Mesothelial cell of epicardium (in vitro differentiated cells): ENCODE results near the gene HYDIN. TPM values are rescaled to one million over a fixed set of nuclear protein-coding genes. Genes with fewer than 3 reads are reported as not detected.
"Not testable (repeated sequence)": the region's sequence is repeated elsewhere in the genome, so short reads cannot be mapped to it uniquely, and the experiment has no call there.

Experiments used
- DNase-seq, 2 experiments: peaks; one replicate each; pipeline ENCODE4 v3.0.0; 2021; ENCODE audit warnings: low spot score in 2 of 2; ENCODE audit not compliant: unreplicated experiment in 2 of 2
- H3K27ac Mint-ChIP-seq: 2 replicates; pipeline ENCODE4 v1.8.0; 2021; ENCODE audit warnings: mixed read lengths
- H3K27me3 Mint-ChIP-seq: 2 replicates; pipeline ENCODE4 v1.8.0; 2021; ENCODE audit warnings: low read depth, mixed read lengths
- H3K36me3 Mint-ChIP-seq: 2 replicates; pipeline ENCODE4 v1.8.0; 2021; ENCODE audit warnings: mixed read lengths
- H3K4me1 Mint-ChIP-seq: 2 replicates; pipeline ENCODE4 v1.8.0; 2021; ENCODE audit warnings: mixed read lengths
- H3K4me3 Mint-ChIP-seq: 2 replicates; pipeline ENCODE4 v1.8.0; 2021; ENCODE audit warnings: mild to moderate bottlenecking, moderate library complexity, mixed read lengths
- H3K9me3 Mint-ChIP-seq: 2 replicates; pipeline ENCODE4 v1.8.0; 2021; ENCODE audit warnings: mixed read lengths
- total RNA-seq: library from RNA; stranded (reverse); gene quantifications from 3 replicates; pipeline ENCODE4 v1.2.1, GENCODE V29; 2021

HYDIN gene
- total RNA-seq, 1 donor from 2014 or later = 0.72 TPM

DNA sequence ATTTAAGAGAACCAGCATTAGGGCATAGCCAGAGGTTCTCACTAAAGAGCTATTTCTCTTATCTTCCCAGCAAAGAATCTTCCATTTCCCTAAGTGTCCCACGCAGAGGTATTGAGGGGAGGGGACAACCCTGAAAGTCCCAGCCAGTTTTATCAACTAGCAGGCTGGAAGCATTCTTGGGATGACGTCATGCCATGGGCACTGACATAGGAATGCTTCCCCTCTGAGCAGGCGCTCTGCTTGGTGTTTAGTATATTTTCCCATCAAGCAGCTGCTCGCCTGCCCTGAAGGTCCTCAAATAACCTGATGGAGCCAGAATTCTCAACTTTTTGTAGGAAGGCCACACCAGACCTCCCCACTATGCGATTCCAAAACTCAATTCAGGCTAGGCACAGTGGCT is 276.7 kb downstream of the HYDIN start:
- not testable (repeated sequence) for H3K4me1 Mint-ChIP-seq, H3K27me3 Mint-ChIP-seq, H3K9me3 Mint-ChIP-seq, H3K36me3 Mint-ChIP-seq, H3K27ac Mint-ChIP-seq, DNase-seq, H3K4me3 Mint-ChIP-seq

DNA sequence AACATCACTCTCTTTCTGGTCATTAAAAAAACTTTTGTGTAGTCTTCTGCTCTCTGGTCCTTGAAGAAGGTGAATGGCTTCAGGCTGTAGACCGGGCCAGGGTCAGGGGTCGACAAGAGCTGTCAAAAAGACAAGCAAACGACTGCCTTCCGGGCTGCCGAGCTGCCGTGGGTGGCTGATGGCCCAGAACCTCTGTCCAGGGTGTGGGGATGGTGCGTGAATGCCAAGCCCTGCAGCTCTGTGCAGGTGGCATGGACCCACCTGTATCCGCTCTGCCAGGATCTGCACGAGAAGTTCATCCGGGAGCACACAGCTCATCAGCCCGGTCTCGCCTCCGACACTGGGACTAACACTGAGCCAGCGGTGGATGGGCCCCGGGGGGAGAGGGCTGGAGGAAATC is 287.0 kb downstream of the HYDIN start:
- H3K9me3 Mint-ChIP-seq, DNase-seq, H3K4me3 Mint-ChIP-seq, H3K4me1 Mint-ChIP-seq, H3K27me3 Mint-ChIP-seq, H3K36me3 Mint-ChIP-seq, H3K27ac Mint-ChIP-seq: not testable (repeated sequence)

DNA sequence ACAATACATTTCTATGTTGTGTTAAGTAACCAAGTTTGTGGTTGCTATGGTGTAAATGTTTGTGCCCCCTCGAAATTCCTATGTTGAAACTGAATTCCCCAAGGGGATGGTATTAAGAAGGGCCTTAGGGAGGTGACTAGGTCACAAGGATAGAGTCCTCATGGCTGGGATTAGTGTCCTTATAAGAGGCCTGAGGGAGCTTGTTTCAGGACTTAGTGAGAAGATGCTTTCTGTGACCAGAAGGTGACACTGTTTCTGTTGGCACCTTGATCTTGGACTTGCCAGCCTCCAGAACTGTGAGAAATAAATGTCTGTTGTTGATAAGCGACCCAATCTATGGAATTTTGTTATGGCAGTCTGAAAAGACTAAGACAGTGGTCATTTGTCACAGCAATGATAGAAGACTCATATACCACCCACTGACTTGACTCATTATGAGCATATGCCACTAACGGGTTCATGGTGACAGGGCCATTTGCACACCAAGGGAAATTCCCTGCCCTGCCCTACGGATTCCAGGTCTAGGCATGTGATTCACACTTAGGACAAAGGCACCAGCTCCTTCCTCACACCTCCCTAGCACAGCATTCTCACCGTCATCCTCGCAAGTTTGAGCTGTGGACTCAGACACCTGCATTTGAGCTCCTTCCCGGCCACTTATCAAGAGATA is 290.7 kb downstream of the HYDIN start:
- not testable (repeated sequence) for H3K27ac Mint-ChIP-seq, H3K9me3 Mint-ChIP-seq, H3K36me3 Mint-ChIP-seq, H3K4me1 Mint-ChIP-seq, H3K4me3 Mint-ChIP-seq, H3K27me3 Mint-ChIP-seq, DNase-seq

DNA sequence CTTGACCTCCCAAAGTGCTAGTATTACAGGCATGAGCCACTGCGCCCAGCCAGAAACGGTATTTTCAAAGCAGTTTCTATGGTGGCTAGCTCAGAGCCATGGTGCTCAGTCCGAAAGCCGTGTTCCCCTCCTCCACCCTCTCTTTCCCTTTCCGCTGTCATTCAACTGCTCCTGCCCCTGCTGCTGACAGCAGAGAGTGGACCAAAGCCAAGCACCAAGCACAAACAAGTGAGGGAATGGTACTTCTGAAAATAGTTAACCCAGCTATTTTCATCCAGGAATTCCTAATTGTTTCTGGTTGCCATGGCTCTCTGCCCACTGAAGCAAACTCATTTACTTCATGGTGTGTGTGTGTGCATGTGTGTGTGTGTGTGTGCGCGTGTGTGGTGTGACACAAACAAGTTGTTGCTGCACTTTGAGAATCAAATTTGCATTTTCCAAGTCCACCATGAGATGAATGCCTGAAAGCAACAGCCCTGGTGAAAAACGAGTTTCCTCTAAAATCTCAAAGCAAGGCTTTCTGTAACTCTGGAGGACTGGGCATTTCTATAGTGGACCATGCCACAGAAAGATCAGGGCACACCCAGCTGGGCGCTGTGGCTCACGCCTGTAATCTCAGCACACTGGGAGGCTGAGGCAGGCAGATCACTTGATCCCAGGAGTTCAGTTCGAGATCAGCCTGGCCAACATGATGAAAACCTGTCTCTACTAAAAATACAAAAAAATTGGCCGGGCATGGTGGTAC is 293.6 kb downstream of the HYDIN start:
- H3K27ac Mint-ChIP-seq, H3K4me3 Mint-ChIP-seq, H3K4me1 Mint-ChIP-seq, DNase-seq, H3K9me3 Mint-ChIP-seq, H3K36me3 Mint-ChIP-seq: not testable (repeated sequence)
- peaks cover 14% of the 10 kb centered on the region for H3K27me3 Mint-ChIP-seq

DNA sequence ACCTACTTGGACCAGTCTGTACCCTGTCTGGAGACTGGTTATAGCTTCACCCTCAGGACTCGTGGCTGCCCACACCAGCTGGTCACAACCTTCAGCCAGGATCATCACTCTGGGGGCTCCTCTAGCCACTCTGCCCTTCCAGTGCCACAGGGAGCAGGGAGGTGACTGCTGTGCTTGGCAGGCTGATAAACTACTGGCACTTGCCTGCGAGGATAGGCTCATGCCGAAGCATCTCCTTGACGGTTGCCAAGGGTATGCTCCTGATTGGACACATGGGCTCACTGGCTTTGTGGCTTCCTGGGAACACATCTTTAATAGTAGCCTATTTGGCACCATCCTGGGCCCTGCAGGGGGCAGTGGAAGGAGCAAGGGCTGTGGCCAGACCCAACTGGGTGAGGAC is 295.2 kb downstream of the HYDIN start:
- not testable (repeated sequence) for H3K27ac Mint-ChIP-seq, H3K9me3 Mint-ChIP-seq, DNase-seq

DNA sequence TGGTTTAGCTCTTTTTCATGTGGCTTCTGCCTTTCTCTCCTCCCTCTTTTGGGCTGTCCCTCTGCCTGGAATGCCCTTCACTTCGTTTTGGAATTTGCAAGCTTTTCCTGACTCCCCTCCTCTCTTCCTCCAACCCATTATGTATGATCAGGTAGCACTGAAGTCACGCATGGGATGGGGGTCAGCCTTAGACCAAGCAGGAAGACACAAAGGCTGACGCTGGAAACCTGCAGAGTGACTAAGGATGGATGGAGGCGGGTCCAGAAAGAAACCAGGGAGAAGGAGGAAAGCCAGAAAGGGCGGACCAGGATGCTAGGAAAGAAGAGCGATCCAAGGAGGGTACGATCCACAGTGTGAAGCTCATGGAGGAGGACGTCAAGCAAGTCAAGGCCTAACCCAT is 296.8 kb downstream of the HYDIN start:
- not testable (repeated sequence) for H3K9me3 Mint-ChIP-seq, H3K36me3 Mint-ChIP-seq, H3K4me3 Mint-ChIP-seq, DNase-seq, H3K27ac Mint-ChIP-seq, H3K4me1 Mint-ChIP-seq
- peaks cover 11% of the 10 kb centered on the region for H3K27me3 Mint-ChIP-seq

More for the DNA sequence above, 295.2 kb downstream of the HYDIN start:
- peaks cover 13% of the 10 kb centered on the region for H3K27me3 Mint-ChIP-seq
- not testable (repeated sequence) for H3K36me3 Mint-ChIP-seq, H3K4me3 Mint-ChIP-seq, H3K4me1 Mint-ChIP-seq

DNA sequence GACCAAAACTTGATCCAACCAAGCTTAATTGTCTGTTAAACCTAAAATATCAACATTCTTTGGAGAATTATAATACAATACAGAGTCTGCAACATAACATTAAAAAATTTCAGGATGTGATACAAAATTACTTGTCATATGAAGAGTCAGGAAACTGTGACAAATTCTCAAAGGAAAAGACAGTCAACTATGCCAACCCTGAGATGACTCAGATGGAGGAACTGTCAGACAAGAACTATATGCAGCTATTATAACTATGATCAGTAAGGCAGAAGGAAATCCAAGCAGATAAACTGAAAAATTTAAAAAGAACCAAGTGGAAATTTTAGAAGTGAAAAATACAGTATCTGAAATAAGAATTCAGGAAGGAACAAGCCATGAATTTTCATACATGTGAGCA is 299.8 kb downstream of the HYDIN start:
- H3K27me3 Mint-ChIP-seq, H3K9me3 Mint-ChIP-seq, H3K27ac Mint-ChIP-seq, H3K4me1 Mint-ChIP-seq, H3K4me3 Mint-ChIP-seq, H3K36me3 Mint-ChIP-seq, DNase-seq: not testable (repeated sequence)

DNA sequence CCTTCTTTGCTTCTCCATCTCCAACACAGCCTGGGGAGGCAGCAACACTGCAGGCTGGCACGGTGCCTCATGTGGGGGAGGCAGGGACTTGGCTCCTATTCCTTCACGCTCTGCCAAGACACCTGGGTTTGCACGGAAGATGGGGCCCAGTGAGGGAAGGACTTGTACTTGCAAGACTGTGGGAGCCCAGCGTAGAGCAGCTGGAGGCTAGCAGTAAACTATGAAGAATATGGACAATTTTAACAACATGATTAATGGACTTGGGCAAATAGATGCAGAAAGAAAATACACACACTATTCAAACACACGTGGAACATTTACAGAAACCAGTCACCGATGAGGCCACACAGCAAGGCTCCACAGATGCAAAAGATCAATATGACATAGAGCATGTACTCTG is 308.4 kb downstream of the HYDIN start:
- not testable (repeated sequence) for H3K27ac Mint-ChIP-seq, H3K36me3 Mint-ChIP-seq, DNase-seq, H3K4me3 Mint-ChIP-seq, H3K9me3 Mint-ChIP-seq, H3K4me1 Mint-ChIP-seq
- peaks cover 11% of the 10 kb centered on the region for H3K27me3 Mint-ChIP-seq

DNA sequence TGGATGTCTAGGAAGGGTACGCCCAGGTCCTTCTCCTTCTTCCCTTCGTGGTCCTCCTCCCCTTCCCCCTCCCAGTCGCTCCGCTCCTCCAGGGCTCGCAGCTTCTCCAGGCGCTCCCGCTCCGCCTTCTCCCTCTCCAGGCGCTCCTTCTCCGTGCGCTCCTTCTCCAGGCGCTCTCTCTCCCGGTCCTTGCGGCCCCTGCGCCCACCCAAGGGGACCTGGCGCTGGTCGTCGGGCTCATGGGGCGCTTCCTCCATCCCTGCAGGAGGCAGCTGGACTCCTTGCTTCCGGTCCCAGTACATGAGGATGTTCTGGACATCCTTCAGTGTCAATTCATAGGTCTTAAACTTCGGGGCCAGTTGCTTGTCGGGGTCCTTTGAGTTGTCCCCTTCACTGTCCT is 309.9 kb downstream of the HYDIN start:
- H3K9me3 Mint-ChIP-seq, H3K36me3 Mint-ChIP-seq, H3K4me3 Mint-ChIP-seq, H3K4me1 Mint-ChIP-seq, DNase-seq, H3K27ac Mint-ChIP-seq: not testable (repeated sequence)
- peaks cover 14% of the 10 kb centered on the region for H3K27me3 Mint-ChIP-seq

DNA sequence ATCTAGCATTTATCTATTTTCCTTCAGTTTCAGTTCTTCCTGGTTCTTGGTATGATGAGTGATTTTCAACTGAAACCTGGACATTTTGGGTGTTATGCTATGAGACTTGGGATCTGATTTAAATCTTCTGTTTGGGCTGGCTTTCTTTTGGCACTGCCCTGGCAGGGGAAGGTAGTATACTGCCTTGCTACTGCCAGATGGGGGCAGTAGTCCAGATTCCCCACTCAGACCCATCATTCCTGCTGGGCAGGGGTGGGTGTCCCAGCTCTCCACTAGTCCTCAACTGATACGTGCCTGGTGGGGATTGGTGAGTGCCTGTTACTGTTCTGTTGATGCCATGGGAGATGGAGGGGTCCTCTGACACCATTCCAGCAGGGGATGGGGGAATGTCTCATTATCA is 342.3 kb downstream of the HYDIN start:
- not testable (repeated sequence) for H3K27ac Mint-ChIP-seq, H3K4me1 Mint-ChIP-seq, H3K36me3 Mint-ChIP-seq, H3K9me3 Mint-ChIP-seq, H3K4me3 Mint-ChIP-seq, DNase-seq
- peaks cover 10% of the 10 kb centered on the region for H3K27me3 Mint-ChIP-seq

DNA sequence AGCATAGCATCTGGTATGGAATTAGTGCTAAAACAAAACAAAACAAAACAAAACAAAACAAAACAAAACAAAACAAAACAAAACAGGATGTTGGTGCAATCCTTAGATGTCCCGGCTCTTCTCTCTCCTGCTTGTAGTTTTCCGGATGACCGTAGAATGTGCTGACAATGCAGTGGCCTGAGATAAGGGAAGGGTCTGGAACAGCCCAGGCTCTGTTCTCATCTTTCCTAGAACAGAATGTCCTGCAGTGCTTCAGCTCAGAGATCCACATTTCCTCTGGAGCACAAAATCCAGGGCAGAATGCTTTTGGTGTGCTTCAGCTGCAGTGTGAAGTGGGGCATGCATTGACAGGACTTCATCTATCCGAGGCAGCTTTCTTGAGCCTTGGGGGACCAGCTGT is 345.9 kb downstream of the HYDIN start:
- not testable (repeated sequence) for H3K36me3 Mint-ChIP-seq, H3K4me1 Mint-ChIP-seq, DNase-seq, H3K27ac Mint-ChIP-seq, H3K4me3 Mint-ChIP-seq, H3K27me3 Mint-ChIP-seq, H3K9me3 Mint-ChIP-seq

DNA sequence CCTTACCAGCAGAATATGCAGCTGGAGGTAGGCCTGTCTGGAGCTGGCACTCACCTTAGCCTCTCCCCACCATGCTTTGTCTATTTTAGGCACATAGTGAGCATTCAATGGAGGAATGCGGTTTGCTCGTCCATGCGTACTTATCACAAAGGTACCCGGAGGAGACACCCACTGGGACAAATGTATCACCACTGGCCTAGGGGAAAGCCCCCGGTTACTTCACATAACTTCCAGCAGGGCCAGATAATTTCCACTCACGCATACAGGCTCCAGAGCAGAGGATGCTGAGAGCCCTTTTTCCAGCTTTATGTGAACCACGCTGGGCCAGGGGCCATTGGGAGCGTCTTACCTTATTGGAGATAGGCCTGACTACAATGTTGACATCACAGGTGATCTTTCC is 348.2 kb downstream of the HYDIN start:
- not testable (repeated sequence) for H3K9me3 Mint-ChIP-seq, DNase-seq, H3K4me1 Mint-ChIP-seq, H3K36me3 Mint-ChIP-seq, H3K4me3 Mint-ChIP-seq, H3K27me3 Mint-ChIP-seq, H3K27ac Mint-ChIP-seq

DNA sequence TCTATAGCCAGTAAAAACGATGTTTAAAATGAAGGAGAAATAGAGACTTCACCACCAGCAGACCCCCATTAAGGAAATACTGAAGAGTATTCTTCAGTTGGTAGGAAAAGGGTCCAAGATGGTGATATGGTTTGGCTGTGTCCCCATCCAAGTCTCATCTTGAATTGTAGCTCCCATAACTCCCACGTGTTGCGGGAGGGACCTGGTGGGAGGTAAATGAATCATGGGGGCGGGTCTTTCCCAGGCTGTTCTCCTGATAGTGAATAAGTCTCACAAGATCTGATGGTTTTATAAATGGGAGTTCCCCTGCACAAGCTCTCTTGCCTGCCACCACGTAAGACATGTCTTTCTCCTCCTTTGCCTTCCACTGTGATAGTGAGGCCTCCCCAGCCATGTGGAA is 352.6 kb downstream of the HYDIN start:
- not testable (repeated sequence) for H3K36me3 Mint-ChIP-seq, H3K27ac Mint-ChIP-seq, H3K27me3 Mint-ChIP-seq, H3K4me1 Mint-ChIP-seq, DNase-seq, H3K4me3 Mint-ChIP-seq, H3K9me3 Mint-ChIP-seq

DNA sequence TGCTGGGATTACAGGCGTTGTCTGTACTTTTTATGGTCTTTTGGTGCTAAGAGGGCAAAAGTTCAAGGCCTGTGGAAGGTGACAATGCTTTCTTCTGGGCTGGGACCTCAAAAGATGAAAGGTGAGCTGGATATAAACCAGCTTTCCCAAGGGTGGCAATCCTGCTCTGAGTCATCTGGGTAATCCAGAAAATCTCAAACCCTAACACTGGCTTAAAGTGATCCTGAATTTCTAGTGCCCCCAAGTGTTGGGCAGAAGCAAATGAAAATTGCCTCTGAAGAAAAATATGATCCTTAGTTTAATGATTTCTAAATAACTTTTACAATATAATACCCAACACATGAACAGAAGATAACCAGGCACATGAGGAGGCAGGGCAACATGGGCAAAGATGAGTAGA is 354.1 kb downstream of the HYDIN start:
- not testable (repeated sequence) for H3K4me3 Mint-ChIP-seq, H3K27me3 Mint-ChIP-seq, H3K4me1 Mint-ChIP-seq, H3K27ac Mint-ChIP-seq, H3K9me3 Mint-ChIP-seq, H3K36me3 Mint-ChIP-seq, DNase-seq

DNA sequence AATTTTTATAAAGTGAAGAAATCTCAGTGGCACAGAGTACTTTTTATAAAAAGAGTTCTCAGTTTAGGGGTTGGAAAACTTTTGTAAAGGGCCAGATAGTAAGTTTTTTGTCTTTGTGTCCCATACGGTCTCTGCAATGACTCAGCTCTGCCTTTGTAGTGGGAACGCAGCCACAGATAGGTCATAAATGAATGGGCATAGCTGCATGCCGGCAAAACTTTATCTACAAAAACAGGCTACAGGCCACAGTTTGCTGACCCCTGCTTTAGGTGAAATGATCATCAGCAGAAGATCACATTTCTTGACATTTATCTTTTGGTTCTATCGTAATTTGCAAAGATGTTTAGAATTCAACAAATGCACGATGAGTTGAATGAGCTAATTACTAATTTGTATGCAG is 365.8 kb downstream of the HYDIN start:
- H3K27me3 Mint-ChIP-seq, H3K9me3 Mint-ChIP-seq, H3K4me3 Mint-ChIP-seq, H3K36me3 Mint-ChIP-seq, H3K27ac Mint-ChIP-seq, H3K4me1 Mint-ChIP-seq, DNase-seq: not testable (repeated sequence)
